ENCODE data around the gene RRAGC. TPM values are rescaled to one million over a fixed set of nuclear protein-coding genes. Genes with fewer than 3 reads are reported as not detected.

The RRAGC gene
- total and polyA plus RNA-seq, 9 of the 15 experiments (the other 6 are each of a cell fraction or from before 2014, with no cell fraction given), result 3.9 to 16.9 (median 10.9) TPM

GRCh38 chr1:38881487-38881886, 21.9 kb upstream of the RRAGC start, which contains the start of gene GJA9:
GJA9 (minus strand) TSS chr1:38881587; CDS start chr1:38876098, 5,489 bp downstream.
- no TSS peak for BruUV-seq (replicated peaks)
- POLR2A ChIA-PET, result interaction anchor here (0.9 to 1.1 kb wide), 2 partner anchors 10 to 11 kb away, joined by 3 to 4 read pairs; no protein-coding TSS in a partner anchor
- no peak for FAIRE-seq

More at GRCh38 chr1:38881487-38881886, 21.9 kb upstream of the RRAGC start, which contains the start of gene GJA9:
- Histone ChIP-seq H3K9me3 (replicated peaks; ENCODE audit: control insufficient read depth, insufficient read depth, low read depth, low read length) (no peaks in the 10 kb centered on the region), H3K36me3 (ENCODE audit: control insufficient read depth, insufficient read depth, low read length) (no peaks in the 10 kb centered on the region), H3K27ac (ENCODE audit: extremely low read depth, low read depth, low read length) (no peak within 1 kb of the TSS), H2AFZ (ENCODE audit: low read depth, low read length) (no peak within 1 kb of the TSS), H3K79me2 (ENCODE audit: control insufficient read depth, insufficient read depth, low read length) (no peaks in the 10 kb centered on the region), H3K4me3 (no peak within 1 kb of the TSS), H3K4me1 (replicated peaks in 1 of 2; ENCODE audit: control insufficient read depth in 2 of 2, insufficient read depth in 2 of 2, low read length in 2 of 2) (no peaks in the 10 kb centered on the region; a peak in 1 of 5 replicates), H3K9me1 (ENCODE audit: control insufficient read depth, insufficient read depth, low read length) (no peaks in the 10 kb centered on the region), H3K9ac (ENCODE audit: insufficient read depth in 1 of 2, low read depth in 2 of 2, low read length in 2 of 2) (no peak within 1 kb of the TSS), H4K20me1 (replicated peaks; ENCODE audit: control insufficient read depth, insufficient read depth, low read length) (no peaks in the 10 kb centered on the region), H3K27me3 (ENCODE audit: control insufficient read depth in 2 of 2, insufficient read depth in 2 of 2, low read length in 2 of 2) (peaks cover 6 to 8% of the 10 kb centered on the region in 2 experiments; a peak in 3 of 5 replicates), H3K4me2 (ENCODE audit: insufficient read depth, low read length) (no peak within 1 kb of the TSS)
- ATAC-seq, result no peak
- CTCF ChIA-PET (ENCODE audit: low intra/inter-chr PET ratio), result no interaction called here
- TF ChIP-seq GTF2A2 (tag; IDR thresholded peaks at IDR 0.05) (no peak), ZBTB8A (IDR thresholded peaks at IDR 0.05; ENCODE audit: partially characterized antibody) (no peak), ZBTB1 (CRISPR knock-in tag; IDR thresholded peaks at IDR 0.05; ENCODE audit: borderline replicate concordance, low read depth) (no peak), ATF3 (IDR thresholded peaks at IDR 0.05) (peak; percentile 41; the same call in 1 of the 2 replicates), ATF3 (CRISPR knock-in tag; conservative IDR thresholded peaks at IDR 0.05) (no peak), MYC (IDR thresholded peaks at IDR 0.05; ENCODE audit: low read depth, low read length) (no peak), MYC (CRISPR knock-in tag; IDR thresholded peaks at IDR 0.05; ENCODE audit: borderline replicate concordance, low read depth) (no peak), FOSL1 (tag; conservative IDR thresholded peaks at IDR 0.05) (0 out of 2 replicates have a peak, but pooled peaks have one; percentile 24), ZNF212 (CRISPR knock-in tag; IDR thresholded peaks at IDR 0.05) (no peak), NFXL1 (CRISPR knock-in tag; IDR thresholded peaks at IDR 0.05) (no peak), JUND (IDR thresholded peaks at IDR 0.05; ENCODE audit: borderline replicate concordance, low read depth, low read length) (no peak), JUND (tag; IDR thresholded peaks at IDR 0.05; ENCODE audit: borderline replicate concordance, low read depth, low read length) (peak; percentile 26; the same call in 1 of the 3 replicates), ETS2 (tag; IDR thresholded peaks at IDR 0.05; ENCODE audit: borderline replicate concordance, poor library complexity, severe bottlenecking) (no peak)
- DNase-seq (ENCODE audit: extremely low read depth in 1 of 4, low spot score in 3 of 4), result no peak
- in situ Hi-C loops (cut with MboI) (no loop called here), intact Hi-C loops (cut with micrococcal nuclease) (no loop called here)
